SK-N-SH (cell line): ENCODE measurements around the gene GPC5. TPM values are rescaled to one million over a fixed set of nuclear protein-coding genes. Genes with fewer than 3 reads are reported as not detected.

Source experiments
- CTCF ChIA-PET: fragments of 300-600, 350-600 bp; formaldehyde crosslinking; extraction: SDS; loops from one replicate; lab custom pipeline; 2021; lab: Yijun Ruan, JAX
- POLR2A ChIA-PET: fragments of 350-600 bp; sonication (Branson Sonifier 250); formaldehyde crosslinking; extraction: SDS; loops from one replicate; lab custom pipeline; 2020; ENCODE audit warnings: antibody characterized with exemption, inconsistent platforms; lab: Yijun Ruan, JAX
- DNase-seq: peaks from one replicate; pipeline ENCODE4 v3.0.0; 2012
- H2AFZ ChIP-seq: fragments of 200-600 bp; sonication (generic); 2 replicates; pipeline ENCODE4 v1.8.1; 2016; ENCODE audit warnings: antibody characterized with exemption, mild to moderate bottlenecking, low read depth
- H3F3A ChIP-seq: fragments of 200-600 bp; sonication (generic); replicated peaks from 2 replicates; pipeline ENCODE3; 2016; ENCODE audit warnings: antibody characterized with exemption, mild to moderate bottlenecking; ENCODE audit not compliant: insufficient read depth
- H3K27ac ChIP-seq, 2 experiments: fragments of 200-500 bp in 1 of 2; fragments of 200-600 bp in 1 of 2; sonication (Bioruptor generic) in 1 of 2; sonication (generic), shearing (Covaris generic) in 1 of 2; 2 replicates each; pipeline versions ENCODE4 v1.5.1 to v1.6.1; 2014 to 2016; ENCODE audit warnings: low read depth in 2 of 2, inconsistent platforms in 1 of 2, low read length in 1 of 2, mild to moderate bottlenecking in 1 of 2, mixed read lengths in 1 of 2
- H3K27me3 ChIP-seq: fragments of 200-600 bp; sonication (generic), shearing (Covaris generic); 2 replicates; pipeline ENCODE4 v1.6.1; 2016; ENCODE audit warnings: mixed run types; ENCODE audit not compliant: insufficient read depth
- H3K36me3 ChIP-seq, 2 experiments: fragments of 200-500 bp in 1 of 2; fragments of 200-600 bp in 1 of 2; sonication (Bioruptor generic) in 1 of 2; sonication (generic) in 1 of 2; replicated peaks in 1 of 2; 2 replicates each; pipeline versions ENCODE3 to v1.5.1; 2014 to 2016; ENCODE audit warnings: low read length in 1 of 2, mild to moderate bottlenecking in 1 of 2; ENCODE audit not compliant: insufficient read depth in 2 of 2, control insufficient read depth in 1 of 2
- H3K4me1 ChIP-seq, 2 experiments: fragments of 200-500 bp in 1 of 2; fragments of 200-600 bp in 1 of 2; sonication (Bioruptor generic) in 1 of 2; sonication (generic), shearing (Covaris generic) in 1 of 2; 2 replicates each; pipeline versions ENCODE4 v1.5.1 to v1.6.1; 2014 to 2016; ENCODE audit warnings: low read depth in 1 of 2, low read length in 1 of 2, mixed run types in 1 of 2; ENCODE audit not compliant: insufficient read depth in 2 of 2, control insufficient read depth in 1 of 2
- H3K4me2 ChIP-seq: fragments of 200-600 bp; sonication (generic), shearing (Covaris generic); 2 replicates; pipeline ENCODE4 v1.6.1; 2017; ENCODE audit warnings: mixed run types
- H3K4me3 ChIP-seq, 2 experiments: fragments of 200-500 bp in 1 of 2; fragments of 200-600 bp in 1 of 2; sonication (Bioruptor generic) in 1 of 2; sonication (generic), shearing (Covaris generic) in 1 of 2; 2 replicates each; pipeline versions ENCODE4 v1.5.1 to v1.8.1; 2014 to 2016; ENCODE audit warnings: low read depth in 2 of 2, inconsistent platforms in 1 of 2, low read length in 1 of 2, mild to moderate bottlenecking in 1 of 2, mixed read lengths in 1 of 2, moderate library complexity in 1 of 2
- H3K79me2 ChIP-seq: fragments of 200-600 bp; sonication (generic); 2 replicates; pipeline ENCODE4 v1.8.1; 2017; ENCODE audit warnings: mild to moderate bottlenecking; ENCODE audit not compliant: insufficient read depth
- H3K9ac ChIP-seq: fragments of 200-600 bp; sonication (generic); 2 replicates; pipeline ENCODE4 v1.6.1; 2017; ENCODE audit warnings: mixed run types
- H3K9me2 ChIP-seq: fragments of 200-600 bp; sonication (generic); 2 replicates; pipeline ENCODE4 v1.6.1; 2017; ENCODE audit warnings: mixed run types
- H3K9me3 ChIP-seq: fragments of 200-600 bp; sonication (generic); 2 replicates; pipeline ENCODE4 v1.6.1; 2017; ENCODE audit warnings: mixed run types, mild to moderate bottlenecking, moderate library complexity
- H4K20me1 ChIP-seq: fragments of 200-600 bp; sonication (generic); 2 replicates; pipeline ENCODE4 v1.6.1; 2017; ENCODE audit warnings: mild to moderate bottlenecking, mixed run types; ENCODE audit not compliant: insufficient read depth
- CHD2 ChIP-seq: fragments of 150-350 bp; IDR thresholded peaks from 2 replicates; pipeline ENCODE4 v1.6.1; 2018; ENCODE audit warnings: low read length; ENCODE audit not compliant: partially characterized antibody
- CTCF ChIP-seq: fragments of 200-600 bp; sonication (generic); IDR thresholded peaks from 2 replicates; pipeline ENCODE4 v1.6.1; 2017; ENCODE audit warnings: antibody characterized with exemption, mild to moderate bottlenecking, moderate library complexity
- ELF1 ChIP-seq: IDR thresholded peaks from 2 replicates; pipeline ENCODE4 v1.4.0; 2012
- EP300 ChIP-seq, 2 experiments: IDR thresholded peaks; 2 replicates each; pipeline versions ENCODE4 v1.4.0 to v1.6.1; 2012; ENCODE audit warnings: borderline replicate concordance in 1 of 2, low read depth in 1 of 2, low read length in 1 of 2
- FOSL2 ChIP-seq: IDR thresholded peaks from 2 replicates; pipeline ENCODE4 v1.4.0; 2012; ENCODE audit warnings: low read depth, mild to moderate bottlenecking, moderate library complexity, borderline replicate concordance
- FOXM1 ChIP-seq: IDR thresholded peaks from 2 replicates; pipeline ENCODE4 v1.4.0; 2012; ENCODE audit warnings: low read depth, mild to moderate bottlenecking
- GATA2 ChIP-seq: sonication (generic); formaldehyde crosslinking; IDR thresholded peaks from 2 replicates; pipeline ENCODE4 v1.5.0; 2020; ENCODE audit warnings: mild to moderate bottlenecking, missing genetic modification reagents
- MAX ChIP-seq: IDR thresholded peaks from 2 replicates; pipeline ENCODE4 v1.4.0; 2012; ENCODE audit warnings: low read depth
- NFIC ChIP-seq: IDR thresholded peaks from 2 replicates; pipeline ENCODE4 v1.4.0; 2012; ENCODE audit warnings: borderline replicate concordance
- POLR2AphosphoS5 ChIP-seq: IDR thresholded peaks from 2 replicates; pipeline ENCODE4 v1.6.1; 2012; ENCODE audit warnings: low read depth, low read length
- RAD21 ChIP-seq: IDR thresholded peaks from 2 replicates; pipeline ENCODE4 v1.6.1; 2012; ENCODE audit warnings: mild to moderate bottlenecking, low read length
- RCOR1 ChIP-seq: fragments of 150-350 bp; IDR thresholded peaks from 2 replicates; pipeline ENCODE4 v1.6.1; 2017; ENCODE audit warnings: antibody characterized with exemption, low read length
- RFX5 ChIP-seq: IDR thresholded peaks from 2 replicates; pipeline ENCODE4 v1.6.1; 2012; ENCODE audit warnings: mild to moderate bottlenecking, improper control_type of control experiment, low read length
- RXRA ChIP-seq: IDR thresholded peaks from 2 replicates; pipeline ENCODE4 v1.4.0; 2012; ENCODE audit warnings: low read depth, mild to moderate bottlenecking, borderline replicate concordance
- SMC3 ChIP-seq: IDR thresholded peaks from 2 replicates; pipeline ENCODE4 v1.6.1; 2012; ENCODE audit warnings: low read depth, low read length, improper control_type of control experiment
- USF2 ChIP-seq: fragments of 150-350 bp; IDR thresholded peaks from 2 replicates; pipeline ENCODE4 v1.6.1; 2017; ENCODE audit warnings: antibody characterized with exemption, low read length, low read depth, borderline replicate concordance
- YY1 ChIP-seq: IDR thresholded peaks from 2 replicates; pipeline ENCODE4 v1.4.0; 2012; ENCODE audit warnings: low read depth, mild to moderate bottlenecking
- WGBS: methylation state at CpG from one replicate; pipeline ENCODE4 v1.1.6; 2017; ENCODE audit warnings: low lambda C conversion rate; 5-methylcytosine and 5-hydroxymethylcytosine counted together
- polyA plus RNA-seq, 3 experiments: library from polyadenylated mRNA; depleted of rRNA; stranded (reverse); fragments of >200 nt; gene quantifications; 2 replicates each; pipeline ENCODE4 v1.2.3, GENCODE V29; 2012
- TF ChIP-seq, protein P1 (sequence below): fragments of 150-350 bp; IDR thresholded peaks from 2 replicates; pipeline ENCODE4 v1.6.1; 2016; ENCODE audit warnings: mild to moderate bottlenecking, low read depth, low read length

GPC5 gene
- polyA plus RNA-seq, 1 of the 3 experiments (the other 2 are of a cell fraction), result 0.03 TPM

DNA sequence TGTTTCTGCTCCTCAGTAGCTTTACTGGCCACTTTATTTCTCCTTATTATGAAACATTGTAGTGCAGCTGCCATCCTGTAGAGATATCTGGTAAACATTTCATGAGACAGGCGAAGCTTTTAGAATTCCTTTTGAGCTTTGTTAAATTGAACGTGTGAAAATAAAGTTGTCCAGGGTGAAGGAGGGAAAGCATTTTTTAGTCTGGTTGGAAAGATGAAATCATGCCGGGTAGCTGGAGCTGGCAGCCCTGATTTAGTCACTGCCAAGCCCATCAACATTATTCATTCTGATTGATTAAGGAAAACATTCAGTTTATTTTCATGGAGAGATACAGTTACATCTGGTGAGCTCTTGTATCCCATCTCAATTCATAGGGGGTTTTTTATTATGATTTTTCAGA lies 1502.0 kb downstream of the GPC5 start:
- no peaks in the 10 kb centered on the region for H4K20me1 ChIP-seq
- H3K9me3 ChIP-seq, result no peaks in the 10 kb centered on the region
- H3K27me3 ChIP-seq, result no peaks in the 10 kb centered on the region
- H3K4me1 ChIP-seq, result no peaks in the 10 kb centered on the region
- ChIA-PET POLR2A (no interaction called here), CTCF (interaction anchor here (1.4 kb wide), 1 partner anchor 23 kb away, joined by 3 read pairs; no protein-coding TSS in a partner anchor)
- no peak overlapping the region for H3K9ac ChIP-seq
- no peaks in the 10 kb centered on the region for H3K79me2 ChIP-seq
- no peaks in the 10 kb centered on the region for H3K36me3 ChIP-seq
- TF ChIP-seq EP300 (IDR thresholded peaks at IDR 0.05; ENCODE audit: borderline replicate concordance in 1 of 2, low read depth in 1 of 2, low read length in 1 of 2), result no peak
- no peak for TF ChIP-seq SMC3
- TF ChIP-seq, protein P1, sequence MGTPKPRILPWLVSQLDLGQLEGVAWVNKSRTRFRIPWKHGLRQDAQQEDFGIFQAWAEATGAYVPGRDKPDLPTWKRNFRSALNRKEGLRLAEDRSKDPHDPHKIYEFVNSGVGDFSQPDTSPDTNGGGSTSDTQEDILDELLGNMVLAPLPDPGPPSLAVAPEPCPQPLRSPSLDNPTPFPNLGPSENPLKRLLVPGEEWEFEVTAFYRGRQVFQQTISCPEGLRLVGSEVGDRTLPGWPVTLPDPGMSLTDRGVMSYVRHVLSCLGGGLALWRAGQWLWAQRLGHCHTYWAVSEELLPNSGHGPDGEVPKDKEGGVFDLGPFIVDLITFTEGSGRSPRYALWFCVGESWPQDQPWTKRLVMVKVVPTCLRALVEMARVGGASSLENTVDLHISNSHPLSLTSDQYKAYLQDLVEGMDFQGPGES, result no peak
- TF ChIP-seq POLR2AphosphoS5, result no peak
- TF ChIP-seq CTCF, result no peak
- no peak for TF ChIP-seq ELF1
- no peak for TF ChIP-seq USF2
- TF ChIP-seq RAD21, result no peak
- no peak for TF ChIP-seq RFX5
- TF ChIP-seq FOXM1, result no peak
- no peak for TF ChIP-seq YY1
- no peak for TF ChIP-seq NFIC
- TF ChIP-seq FOSL2, result no peak
- TF ChIP-seq RCOR1, result no peak
- no peak overlapping the region for H3K4me3 ChIP-seq
- WGBS, result 56% methylated on average over 3 of the region's 3 CpGs
- no peak overlapping the region for H3K4me2 ChIP-seq
- no peak overlapping the region for H3K27ac ChIP-seq
- no peaks in the 10 kb centered on the region for H3F3A ChIP-seq
- no peak for DNase-seq
- no peak overlapping the region for H2AFZ ChIP-seq
- no peaks in the 10 kb centered on the region for H3K9me2 ChIP-seq

GRCh38 chr13:92901739-92902138 lies 1503.3 kb downstream of the GPC5 start:
- H3K36me3 ChIP-seq, result no peaks in the 10 kb centered on the region
- no peak overlapping the region for H3K4me2 ChIP-seq
- no peak overlapping the region for H2AFZ ChIP-seq
- H4K20me1 ChIP-seq, result no peaks in the 10 kb centered on the region
- no peak overlapping the region for H3K4me3 ChIP-seq
- H3F3A ChIP-seq, result no peaks in the 10 kb centered on the region
- H3K27me3 ChIP-seq, result no peaks in the 10 kb centered on the region
- no peaks in the 10 kb centered on the region for H3K9me3 ChIP-seq
- ChIA-PET POLR2A (no interaction called here), CTCF (interaction anchor here (0.9 kb wide), 1 partner anchor 1460 kb away, joined by 3 read pairs; no protein-coding TSS in a partner anchor)
- no peaks in the 10 kb centered on the region for H3K79me2 ChIP-seq
- no peaks in the 10 kb centered on the region for H3K9me2 ChIP-seq
- TF ChIP-seq GATA2 (CRISPR knock-in tag) (no peak), RXRA (no peak), CTCF (no peak), MAX (no peak), CHD2 (no peak), USF2 (no peak), RAD21 (no peak)
- H3K4me1 ChIP-seq, result no peaks in the 10 kb centered on the region
- no peak overlapping the region for H3K27ac ChIP-seq
- DNase-seq, result no peak
- 48% methylated on average over 5 of the region's 5 CpGs for WGBS
- H3K9ac ChIP-seq, result no peak overlapping the region
